Urinary bladder (tissue), 4 donors: ENCODE measurements around the gene LMNTD1. TPM values are rescaled to one million over a fixed set of nuclear protein-coding genes. Genes with fewer than 3 reads are reported as not detected.
"Not testable (repeated sequence)": the region's sequence is repeated elsewhere in the genome, so short reads cannot be mapped to it uniquely, and the experiment has no call there.

ENCODE experiments used
- DNase-seq: peaks from one replicate; pipeline ENCODE4 v3.0.0-alpha.2; 2015; ENCODE audit errors: extremely low spot score
- H3K27ac ChIP-seq: one replicate; pipeline ENCODE4 v1.5.1; 2013; ENCODE audit warnings: low read depth, mild to moderate bottlenecking, moderate library complexity
- H3K36me3 ChIP-seq: one replicate; pipeline ENCODE4 v1.6.1; 2013; ENCODE audit warnings: mild to moderate bottlenecking, moderate library complexity; ENCODE audit not compliant: insufficient read depth
- H3K4me1 ChIP-seq: one replicate; pipeline ENCODE4 v1.6.1; 2013; ENCODE audit warnings: mild to moderate bottlenecking, moderate library complexity; ENCODE audit not compliant: insufficient read depth
- H3K4me3 ChIP-seq: one replicate; pipeline ENCODE4 v1.5.1; 2013; ENCODE audit warnings: low read depth, low read length
- WGBS: extraction: QIAGEN DNeasy Blood & Tissue Kit; methylation state at CpG from one replicate; pipeline ENCODE4 v1.1.7; 2013; 5-methylcytosine and 5-hydroxymethylcytosine counted together
- polyA plus RNA-seq: library from polyadenylated mRNA; stranded (reverse); fragments of 200-250 nt; gene quantifications from one replicate; pipeline ENCODE4 v1.2.3, GENCODE V29; 2013
- total RNA-seq: library from RNA; depleted of rRNA; stranded (reverse); fragments of >200 nt; gene quantifications from one replicate; pipeline ENCODE4 v1.2.3, GENCODE V29; 2014
- donor health status: healthy with polysubstance abuse.
- donor health status: healthy.

The LMNTD1 gene
- total and polyA plus RNA-seq, 2 donors, result 0.11 to 2.3 TPM

- no peak for DNase-seq
- Histone ChIP-seq H3K36me3 (no peaks in the 10 kb centered on the region), H3K27ac (no peak overlapping the region), H3K4me3 (no peak overlapping the region), H3K4me1 (no peaks in the 10 kb centered on the region)
- WGBS, result 64% methylated on average over 2 of the region's 2 CpGs
Measured at GRCh38 chr12:25494926-25495325, 58.2 kb downstream of the LMNTD1 start.

- WGBS, result 82% methylated on average over 3 of the region's 3 CpGs
- DNase-seq, result no peak
- no peaks in the 10 kb centered on the region for H3K4me1 ChIP-seq
- H3K4me3 ChIP-seq, result no peak overlapping the region
- no peak overlapping the region for H3K27ac ChIP-seq
- H3K36me3 ChIP-seq, result no peaks in the 10 kb centered on the region
Measured at GRCh38 chr12:25493682-25494081, 59.4 kb downstream of the LMNTD1 start.

GRCh38 chr12:25491396-25492325, 61.4 kb downstream of the LMNTD1 start:
- Histone ChIP-seq H3K4me1 (no peaks in the 10 kb centered on the region), H3K4me3 (no peak overlapping the region), H3K36me3 (no peaks in the 10 kb centered on the region), H3K27ac (no peak overlapping the region)
- DNase-seq, result no peak
- 75% methylated on average over 4 of the region's 4 CpGs for WGBS

GRCh38 chr12:25488956-25489870, 63.9 kb downstream of the LMNTD1 start:
- not testable (repeated sequence) for H3K4me3 ChIP-seq, H3K27ac ChIP-seq, DNase-seq, H3K4me1 ChIP-seq, H3K36me3 ChIP-seq
- 81% methylated on average over 33 of the region's 33 CpGs for WGBS

- Histone ChIP-seq H3K27ac (no peak overlapping the region), H3K4me3 (no peak overlapping the region), H3K36me3 (no peaks in the 10 kb centered on the region), H3K4me1 (no peaks in the 10 kb centered on the region)
- no peak for DNase-seq
- 38% methylated on average over 5 of the region's 5 CpGs for WGBS
Measured at GRCh38 chr12:25482625-25483024, 70.5 kb downstream of the LMNTD1 start.

- Histone ChIP-seq H3K36me3 (no peaks in the 10 kb centered on the region), H3K4me1 (no peaks in the 10 kb centered on the region), H3K27ac (no peak overlapping the region), H3K4me3 (no peak overlapping the region)
- WGBS, result 98% methylated on average over 1 of the region's 1 CpG
- no peak for DNase-seq
Measured at GRCh38 chr12:25480145-25480544, 72.9 kb downstream of the LMNTD1 start.

- Histone ChIP-seq H3K4me3 (no peak overlapping the region), H3K36me3 (no peaks in the 10 kb centered on the region), H3K4me1 (no peaks in the 10 kb centered on the region), H3K27ac (no peak overlapping the region)
- DNase-seq, result no peak
- WGBS, result 96% methylated on average over 5 of the region's 5 CpGs
Measured at GRCh38 chr12:25477217-25477616, 75.9 kb downstream of the LMNTD1 start.

- H3K36me3 ChIP-seq, result no peaks in the 10 kb centered on the region
- no peaks in the 10 kb centered on the region for H3K4me1 ChIP-seq
- H3K4me3 ChIP-seq, result no peak overlapping the region
- H3K27ac ChIP-seq, result no peak overlapping the region
- DNase-seq, result no peak
Measured at GRCh38 chr12:25472453-25472852, 80.6 kb downstream of the LMNTD1 start.

GRCh38 chr12:25469861-25470260, 83.2 kb downstream of the LMNTD1 start:
- no peaks in the 10 kb centered on the region for H3K36me3 ChIP-seq
- no peak overlapping the region for H3K4me3 ChIP-seq
- WGBS, result 56% methylated on average over 2 of the region's 2 CpGs
- H3K4me1 ChIP-seq, result no peaks in the 10 kb centered on the region
- DNase-seq, result no peak
- no peak overlapping the region for H3K27ac ChIP-seq

- H3K4me3 ChIP-seq, result no peak overlapping the region
- no peak overlapping the region for H3K27ac ChIP-seq
- H3K36me3 ChIP-seq, result no peaks in the 10 kb centered on the region
- no peak for DNase-seq
- 92% methylated on average over 6 of the region's 6 CpGs for WGBS
- no peaks in the 10 kb centered on the region for H3K4me1 ChIP-seq
Measured at GRCh38 chr12:25469368-25469767, 83.7 kb downstream of the LMNTD1 start.

- Histone ChIP-seq H3K4me1 (no peaks in the 10 kb centered on the region), H3K27ac (no peak overlapping the region), H3K4me3 (no peak overlapping the region), H3K36me3 (no peaks in the 10 kb centered on the region)
- WGBS, result 97% methylated on average over 8 of the region's 8 CpGs
- DNase-seq, result no peak
Measured at GRCh38 chr12:25463521-25463920, 89.6 kb downstream of the LMNTD1 start.

- H3K36me3 ChIP-seq, result no peaks in the 10 kb centered on the region
- H3K4me1 ChIP-seq, result no peaks in the 10 kb centered on the region
- no peak overlapping the region for H3K27ac ChIP-seq
- WGBS, result 71% methylated on average over 4 of the region's 4 CpGs
- DNase-seq, result no peak
- no peak overlapping the region for H3K4me3 ChIP-seq
Measured at GRCh38 chr12:25463005-25463404, 90.1 kb downstream of the LMNTD1 start.

- DNase-seq, result no peak
- Histone ChIP-seq H3K36me3 (no peaks in the 10 kb centered on the region), H3K4me1 (no peaks in the 10 kb centered on the region), H3K4me3 (no peak overlapping the region), H3K27ac (no peak overlapping the region)
- WGBS, result 88% methylated on average over 13 of the region's 13 CpGs
Measured at GRCh38 chr12:25459541-25459951, 93.5 kb downstream of the LMNTD1 start.
